ENCODE data around the gene BCKDHA.
"Not testable (repeated sequence)": the region's sequence is repeated elsewhere in the genome, so short reads cannot be mapped to it uniquely, and the experiment has no call there.

Gene BCKDHA

GRCh38 chr19:41427647-41428480, 30.2 kb downstream of the BCKDHA start:
- peak; percentile 32 for DNase-seq

GRCh38 chr19:41428481-41428859, 30.9 kb downstream of the BCKDHA start:
- DNase-seq: no peak

GRCh38 chr19:41430922-41431321, 33.3 kb downstream of the BCKDHA start:
- DNase-seq: no peak

- no peak for DNase-seq
These were observed 34.1 kb downstream of the BCKDHA start for GRCh38 chr19:41431426-41432386.

- no peak for DNase-seq
These were observed 35.6 kb downstream of the BCKDHA start for GRCh38 chr19:41433171-41433570.

- DNase-seq: no peak
These were observed 36.8 kb downstream of the BCKDHA start for GRCh38 chr19:41434450-41434849.

GRCh38 chr19:41435376-41435775, 37.8 kb downstream of the BCKDHA start:
- DNase-seq: not testable (repeated sequence)

- DNase-seq: no peak
These were observed 38.5 kb downstream of the BCKDHA start for GRCh38 chr19:41435936-41436673.

- DNase-seq: no peak
These were observed 39.0 kb downstream of the BCKDHA start for GRCh38 chr19:41436674-41436951.

GRCh38 chr19:41437944-41438574, 40.4 kb downstream of the BCKDHA start:
- no peak for DNase-seq

GRCh38 chr19:41439441-41440222, 42.0 kb downstream of the BCKDHA start, which contains the start of gene DMAC2:
TSS of gene DMAC2 (minus strand) at chr19:41439912. CDS start at chr19:41439899, 13 bp downstream.
- DNase-seq: peak; percentile 98

GRCh38 chr19:41441321-41441945, 43.8 kb downstream of the BCKDHA start:
- DNase-seq: no peak

GRCh38 chr19:41442473-41443355, 45.1 kb downstream of the BCKDHA start, which contains the start of gene ERICH4:
TSS of gene ERICH4 (plus strand) at chr19:41443156. CDS start at chr19:41443170, 14 bp downstream.
- DNase-seq: no peak

- no peak for DNase-seq
These were observed 46.3 kb downstream of the BCKDHA start for GRCh38 chr19:41443813-41444455.

- DNase-seq: no peak
These were observed 48.0 kb downstream of the BCKDHA start for GRCh38 chr19:41445575-41445974.

GRCh38 chr19:41447732-41448332, 50.2 kb downstream of the BCKDHA start:
- DNase-seq: no peak

GRCh38 chr19:41449079-41449864, 51.7 kb downstream of the BCKDHA start:
- DNase-seq: peak; percentile 79

- no peak for DNase-seq
These were observed 52.2 kb downstream of the BCKDHA start for GRCh38 chr19:41449865-41450178.
